Fibroblast of the aortic adventitia (primary cell): ENCODE data around the gene DEFB110. TPM values are rescaled to one million over a fixed set of nuclear protein-coding genes. Genes with fewer than 3 reads are reported as not detected.

ENCODE experiments used
- DNase-seq: peaks from one replicate; pipeline ENCODE4 v3.0.0-alpha.2; 2010; ENCODE audit warnings: low read depth
- H3K4me3 ChIP-seq: 2 replicates; pipeline ENCODE4 v1.5.1; 2011; ENCODE audit warnings: low read depth, mild to moderate bottlenecking, control low read depth, low read length, moderate library complexity
- total RNA-seq: library from RNA; depleted of rRNA; stranded (reverse); fragments of >200 nt; gene quantifications from 2 replicates; pipeline ENCODE4 v1.2.3, GENCODE V29; 2012; ENCODE audit warnings: low replicate concordance
- TF ChIP-seq, protein P1 (sequence below): IDR thresholded peaks from 2 replicates; pipeline ENCODE4 v1.5.1; 2011; ENCODE audit warnings: mild to moderate bottlenecking, low read length, control low read depth, inconsistent platforms; ENCODE audit not compliant: insufficient read depth

Gene DEFB110
- total RNA-seq, result not detected in 2 replicates

DNA sequence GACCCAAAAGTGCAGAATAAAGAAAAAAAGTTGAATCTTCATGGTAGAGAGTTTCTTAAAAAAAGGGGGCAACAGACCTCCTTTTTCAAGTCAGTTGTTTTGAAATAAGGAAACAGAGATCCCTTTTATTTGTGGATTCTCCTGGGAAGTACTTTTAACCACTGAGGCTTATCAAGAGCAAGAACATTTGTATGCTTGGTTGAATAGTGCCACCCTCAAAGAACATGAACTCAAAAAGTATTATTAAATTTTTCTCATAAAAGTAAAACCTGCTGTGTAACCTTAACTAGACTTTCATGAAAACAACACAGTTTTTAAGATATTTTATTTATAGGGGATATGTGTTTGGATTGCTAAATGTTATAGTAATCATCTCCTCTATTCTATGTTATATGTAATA, at the start of gene DEFB110:
DEFB110 (minus strand) TSS at position 101 of the 400 bp plus-strand sequence; CDS start at position 42, 59 bp downstream.
- no peak within 1 kb of the TSS for H3K4me3 ChIP-seq
- DNase-seq, result no peak
- TF ChIP-seq, protein P1, sequence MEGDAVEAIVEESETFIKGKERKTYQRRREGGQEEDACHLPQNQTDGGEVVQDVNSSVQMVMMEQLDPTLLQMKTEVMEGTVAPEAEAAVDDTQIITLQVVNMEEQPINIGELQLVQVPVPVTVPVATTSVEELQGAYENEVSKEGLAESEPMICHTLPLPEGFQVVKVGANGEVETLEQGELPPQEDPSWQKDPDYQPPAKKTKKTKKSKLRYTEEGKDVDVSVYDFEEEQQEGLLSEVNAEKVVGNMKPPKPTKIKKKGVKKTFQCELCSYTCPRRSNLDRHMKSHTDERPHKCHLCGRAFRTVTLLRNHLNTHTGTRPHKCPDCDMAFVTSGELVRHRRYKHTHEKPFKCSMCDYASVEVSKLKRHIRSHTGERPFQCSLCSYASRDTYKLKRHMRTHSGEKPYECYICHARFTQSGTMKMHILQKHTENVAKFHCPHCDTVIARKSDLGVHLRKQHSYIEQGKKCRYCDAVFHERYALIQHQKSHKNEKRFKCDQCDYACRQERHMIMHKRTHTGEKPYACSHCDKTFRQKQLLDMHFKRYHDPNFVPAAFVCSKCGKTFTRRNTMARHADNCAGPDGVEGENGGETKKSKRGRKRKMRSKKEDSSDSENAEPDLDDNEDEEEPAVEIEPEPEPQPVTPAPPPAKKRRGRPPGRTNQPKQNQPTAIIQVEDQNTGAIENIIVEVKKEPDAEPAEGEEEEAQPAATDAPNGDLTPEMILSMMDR, result no peak

- DNase-seq, result no peak
- no peak overlapping the region for H3K4me3 ChIP-seq
- TF ChIP-seq, protein P1, result no peak
Measured at GRCh38 chr6:50070101-50070500, 48.3 kb upstream of the DEFB110 start.

DNA sequence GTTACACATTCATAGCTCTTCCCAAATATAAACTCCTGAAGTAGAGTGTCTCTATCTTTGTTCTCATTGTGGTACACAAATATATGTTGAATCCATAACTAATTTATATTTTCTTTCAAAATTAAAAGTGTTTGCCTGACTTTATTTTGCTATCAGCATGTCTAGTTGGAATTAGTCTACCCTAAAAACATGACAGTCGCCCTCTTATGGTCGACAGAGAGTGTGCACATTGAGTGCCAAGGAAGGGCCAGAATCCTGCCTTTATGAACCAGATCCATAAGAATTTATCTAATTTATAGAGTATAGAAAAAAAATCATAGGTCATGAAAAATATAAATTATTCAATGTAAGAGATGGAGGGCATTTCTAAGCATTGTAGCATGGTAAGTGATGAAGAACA, 40.3 kb upstream of the DEFB110 start:
- TF ChIP-seq, protein P1, result no peak
- no peak overlapping the region for H3K4me3 ChIP-seq
- no peak for DNase-seq

DNA sequence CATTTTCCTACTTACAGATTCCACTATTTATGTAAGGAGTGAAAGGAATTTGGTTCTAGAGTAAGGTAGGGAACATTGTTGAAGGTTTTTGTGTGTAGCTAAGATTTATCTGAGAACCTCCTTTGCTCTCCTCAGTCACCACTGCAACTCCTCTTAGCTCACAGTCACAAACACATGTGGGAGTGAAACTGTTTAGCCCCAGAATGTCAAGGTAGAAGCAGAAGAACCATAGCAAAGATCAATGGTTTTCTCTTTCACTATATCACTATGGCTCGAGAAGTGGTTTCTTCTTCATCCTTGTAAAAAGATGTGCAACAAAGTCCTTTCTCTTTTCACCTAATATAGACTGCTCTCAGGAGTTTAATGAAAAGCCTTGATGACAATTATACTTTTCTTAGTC, 34.4 kb upstream of the DEFB110 start:
- H3K4me3 ChIP-seq, result no peak overlapping the region
- no peak for DNase-seq
- TF ChIP-seq, protein P1, result no peak

- TF ChIP-seq, protein P1, result no peak
- no peak within 1 kb of the TSS for H3K4me3 ChIP-seq
- DNase-seq, result no peak
Measured at GRCh38 chr6:50049829-50050228, 28.0 kb upstream of the DEFB110 start, which contains the start of gene DEFB112. Gene DEFB112, minus strand, starts transcription at chr6:50049929. Its CDS starts 60 bp downstream, at chr6:50049869.

- H3K4me3 ChIP-seq, result no peak overlapping the region
- TF ChIP-seq, protein P1, result no peak
- DNase-seq, result no peak
Measured at GRCh38 chr6:50047026-50047425, 25.2 kb upstream of the DEFB110 start.
